ENCODE measurements around the gene ITPRIPL2. TPM values are rescaled to one million over a fixed set of nuclear protein-coding genes. Genes with fewer than 3 reads are reported as not detected.
A peak's percentile ranks its signal among the peaks of the same experiment; 100 is the strongest.

The ITPRIPL2 gene
- 3.4 TPM for total RNA-seq (ENCODE audit: unreplicated experiment)
- long read RNA-seq, full-length matches to known transcripts: 2 of 2 reads
- long read RNA-seq, partial matches to known transcripts: 0 of 2 reads
- long read RNA-seq, other reads (novel, unspliced or antisense): 0 of 2 reads

DNA sequence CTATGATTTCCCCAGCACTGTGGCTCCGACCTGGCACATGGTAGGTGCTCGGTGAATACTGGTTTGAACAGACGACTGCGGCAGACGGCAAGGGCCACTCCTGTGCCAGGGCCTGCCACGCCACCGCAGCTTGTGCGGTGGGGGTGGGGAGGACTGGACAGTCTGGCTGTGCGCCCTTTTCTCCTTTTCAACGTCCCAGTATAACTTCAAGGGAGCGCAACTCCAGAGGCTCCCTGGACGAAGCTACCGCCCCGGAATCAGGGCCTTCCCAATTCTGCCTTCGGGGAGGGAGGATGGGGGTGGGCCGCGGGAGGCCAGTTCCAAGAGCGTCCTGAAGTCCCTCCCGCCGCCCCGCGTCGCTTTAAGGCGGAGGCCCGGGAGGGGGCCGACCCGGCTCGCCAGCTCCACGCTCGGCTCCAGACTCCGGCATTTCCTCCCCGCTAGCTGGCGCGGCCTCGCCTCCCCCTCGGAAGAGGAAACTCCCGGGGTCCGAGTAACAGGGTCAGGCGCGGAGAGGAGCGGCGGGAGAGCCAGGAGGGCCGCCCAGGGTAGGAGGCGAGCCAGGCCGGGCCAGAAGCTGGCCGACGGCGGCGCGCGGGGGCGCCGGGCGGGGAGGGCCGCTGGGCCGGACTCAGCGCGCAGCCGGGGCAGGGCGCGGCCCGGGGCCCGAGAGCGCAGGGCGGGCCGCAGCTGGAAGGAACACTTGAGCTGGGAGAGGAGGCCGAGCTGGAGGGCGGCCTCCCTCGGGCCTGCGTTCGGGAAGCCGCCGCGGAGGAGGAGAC, at the start of gene ITPRIPL2:
TSS of gene ITPRIPL2 (plus strand) at position 388 of the 782 bp plus-strand sequence. CDS start 498 bp downstream, outside the sequence.
- Mint-ChIP-seq H3K4me1 (ENCODE audit: low read depth, unreplicated experiment) (peaks cover 2% of the 10 kb centered on the region), H3K4me3 (ENCODE audit: unreplicated experiment) (peak within 1 kb of the TSS; percentile 74), H3K27me3 (ENCODE audit: unreplicated experiment) (peaks cover 4% of the 10 kb centered on the region), H3K36me3 (ENCODE audit: unreplicated experiment) (no peaks in the 10 kb centered on the region), H3K9me3 (ENCODE audit: unreplicated experiment) (peaks cover 2% of the 10 kb centered on the region), H3K27ac (ENCODE audit: unreplicated experiment) (peak within 1 kb of the TSS; percentile 66)
- DNase-seq: peak; percentile 59
- TF ChIP-seq, protein P1, sequence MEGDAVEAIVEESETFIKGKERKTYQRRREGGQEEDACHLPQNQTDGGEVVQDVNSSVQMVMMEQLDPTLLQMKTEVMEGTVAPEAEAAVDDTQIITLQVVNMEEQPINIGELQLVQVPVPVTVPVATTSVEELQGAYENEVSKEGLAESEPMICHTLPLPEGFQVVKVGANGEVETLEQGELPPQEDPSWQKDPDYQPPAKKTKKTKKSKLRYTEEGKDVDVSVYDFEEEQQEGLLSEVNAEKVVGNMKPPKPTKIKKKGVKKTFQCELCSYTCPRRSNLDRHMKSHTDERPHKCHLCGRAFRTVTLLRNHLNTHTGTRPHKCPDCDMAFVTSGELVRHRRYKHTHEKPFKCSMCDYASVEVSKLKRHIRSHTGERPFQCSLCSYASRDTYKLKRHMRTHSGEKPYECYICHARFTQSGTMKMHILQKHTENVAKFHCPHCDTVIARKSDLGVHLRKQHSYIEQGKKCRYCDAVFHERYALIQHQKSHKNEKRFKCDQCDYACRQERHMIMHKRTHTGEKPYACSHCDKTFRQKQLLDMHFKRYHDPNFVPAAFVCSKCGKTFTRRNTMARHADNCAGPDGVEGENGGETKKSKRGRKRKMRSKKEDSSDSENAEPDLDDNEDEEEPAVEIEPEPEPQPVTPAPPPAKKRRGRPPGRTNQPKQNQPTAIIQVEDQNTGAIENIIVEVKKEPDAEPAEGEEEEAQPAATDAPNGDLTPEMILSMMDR (IDR thresholded peaks at IDR 0.05; ENCODE audit: partially characterized antibody, unreplicated experiment): no peak

DNA sequence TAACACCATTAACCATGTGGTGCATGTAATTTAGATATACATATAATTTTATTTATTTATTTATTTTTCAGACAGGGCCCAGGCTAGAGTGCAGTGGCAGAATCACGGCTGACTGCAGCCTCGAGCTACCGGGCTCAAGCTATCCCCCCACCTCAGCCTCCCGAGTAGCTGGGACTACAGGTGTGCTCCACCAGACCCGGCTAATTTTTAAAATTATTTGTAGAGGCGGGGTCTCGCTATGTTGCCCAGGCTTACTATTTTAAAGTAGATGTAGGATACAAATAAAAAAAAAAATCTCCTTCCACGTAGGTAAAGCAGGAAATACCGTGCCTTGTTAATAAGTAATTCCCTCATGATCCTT, 46.8 kb upstream of the ITPRIPL2 start:
- Mint-ChIP-seq H3K4me3 (ENCODE audit: unreplicated experiment) (peak overlapping the region; percentile 91), H3K27me3 (ENCODE audit: unreplicated experiment) (peaks cover 3% of the 10 kb centered on the region)
- no peak for DNase-seq

DNA sequence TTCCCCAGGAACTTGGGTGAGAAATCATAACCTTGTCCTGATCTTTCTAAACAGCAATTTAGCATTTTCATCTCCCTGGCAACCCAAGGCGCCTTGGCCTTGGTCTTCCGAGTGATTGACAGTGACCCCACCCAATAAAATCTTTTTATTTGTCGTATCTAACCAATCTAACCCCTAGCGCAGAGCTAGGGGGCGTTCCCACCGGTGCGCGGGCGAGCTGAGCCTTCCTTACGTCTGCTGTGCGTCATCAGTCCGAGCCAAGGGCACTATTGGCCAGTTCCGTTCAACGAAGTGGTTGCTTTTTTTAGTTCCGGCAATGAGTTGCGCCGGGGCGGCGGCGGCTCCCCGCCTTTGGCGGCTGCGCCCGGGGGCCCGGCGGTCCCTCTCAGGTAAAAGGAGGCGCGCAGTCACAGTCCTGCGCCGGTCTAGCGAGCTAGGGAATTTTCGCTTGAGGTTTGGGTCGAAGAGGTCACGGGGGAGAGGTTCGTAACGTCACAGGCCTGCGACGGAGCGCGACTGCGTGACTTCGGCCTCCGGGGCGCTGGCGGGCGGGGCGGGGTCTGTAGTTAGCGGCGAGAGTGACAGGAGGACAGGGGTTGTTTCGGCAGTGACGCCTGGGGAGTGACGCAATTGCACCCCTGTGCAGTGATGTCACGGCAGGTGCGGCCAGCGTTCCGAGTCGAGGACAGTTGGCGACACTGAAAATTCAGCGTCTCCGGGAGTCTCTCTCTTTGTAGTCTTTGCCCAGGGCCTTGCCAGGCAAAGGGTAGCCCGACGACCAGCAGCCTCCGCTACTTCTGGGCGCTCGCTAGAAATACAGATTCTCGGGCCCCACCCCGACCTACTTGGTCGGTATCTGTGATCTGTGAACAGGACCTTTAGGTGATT, 46.2 kb upstream of the ITPRIPL2 start, which contains the start of gene COQ7:
TSS of gene COQ7 (plus strand) at position 266 of the 888 bp plus-strand sequence. CDS start at position 317, 51 bp downstream.
- Mint-ChIP-seq H3K4me3 (ENCODE audit: unreplicated experiment) (peak within 1 kb of the TSS; percentile 91), H3K4me1 (ENCODE audit: low read depth, unreplicated experiment) (no peaks in the 10 kb centered on the region), H3K27ac (ENCODE audit: unreplicated experiment) (peak within 1 kb of the TSS; percentile 94), H3K9me3 (ENCODE audit: unreplicated experiment) (peaks cover 5% of the 10 kb centered on the region), H3K36me3 (ENCODE audit: unreplicated experiment) (no peaks in the 10 kb centered on the region), H3K27me3 (ENCODE audit: unreplicated experiment) (peaks cover 3% of the 10 kb centered on the region)
- TF ChIP-seq, protein P1 (IDR thresholded peaks at IDR 0.05; ENCODE audit: partially characterized antibody, unreplicated experiment): no peak
- DNase-seq: peak; percentile 99

More for the DNA sequence above, 46.8 kb upstream of the ITPRIPL2 start:
- H3K27ac Mint-ChIP-seq (ENCODE audit: unreplicated experiment): peak overlapping the region; percentile 94
- no peaks in the 10 kb centered on the region for H3K4me1 Mint-ChIP-seq (ENCODE audit: low read depth, unreplicated experiment)
- H3K9me3 Mint-ChIP-seq (ENCODE audit: unreplicated experiment): peaks cover 5% of the 10 kb centered on the region
- H3K36me3 Mint-ChIP-seq (ENCODE audit: unreplicated experiment): no peaks in the 10 kb centered on the region
- TF ChIP-seq, protein P1 (IDR thresholded peaks at IDR 0.05; ENCODE audit: partially characterized antibody, unreplicated experiment): no peak

DNA sequence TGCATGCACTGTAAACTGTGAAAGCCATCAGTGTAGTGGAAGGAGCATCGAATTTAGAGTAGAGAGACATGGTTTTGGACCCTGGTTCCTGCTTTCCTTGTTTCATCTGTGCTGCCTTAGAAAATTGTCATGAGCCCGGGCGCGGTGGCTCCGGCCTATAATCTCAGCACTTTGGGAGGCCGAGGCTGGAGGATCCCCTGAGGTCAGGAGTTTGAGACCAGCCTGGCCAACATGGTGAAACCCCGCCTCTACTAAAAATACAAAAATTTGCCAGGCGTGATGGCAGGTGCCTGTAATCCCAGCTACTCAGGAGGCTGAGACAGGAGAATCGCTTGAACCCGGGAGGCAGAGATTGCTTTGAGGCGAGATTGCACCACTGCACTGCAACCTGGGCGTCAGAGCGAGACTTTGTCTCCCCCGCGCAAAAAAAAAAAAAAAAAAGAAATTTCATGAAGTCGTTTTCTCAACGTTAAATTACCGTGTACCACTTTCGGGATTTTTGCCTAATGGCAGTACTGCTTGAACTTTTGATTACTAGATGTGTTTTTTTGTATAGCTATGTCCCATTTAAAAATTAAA, 45.4 kb upstream of the ITPRIPL2 start:
- TF ChIP-seq, protein P1 (IDR thresholded peaks at IDR 0.05; ENCODE audit: partially characterized antibody, unreplicated experiment): no peak
- Mint-ChIP-seq H3K4me1 (ENCODE audit: low read depth, unreplicated experiment) (no peaks in the 10 kb centered on the region), H3K4me3 (ENCODE audit: unreplicated experiment) (peak overlapping the region; percentile 91), H3K36me3 (ENCODE audit: unreplicated experiment) (no peaks in the 10 kb centered on the region), H3K9me3 (ENCODE audit: unreplicated experiment) (peaks cover 5% of the 10 kb centered on the region), H3K27ac (ENCODE audit: unreplicated experiment) (peak overlapping the region; percentile 94), H3K27me3 (ENCODE audit: unreplicated experiment) (peaks cover 3% of the 10 kb centered on the region)
- no peak for DNase-seq

All from glutamatergic neuron (in vitro differentiated cells).